SK-N-SH (cell line): ENCODE data around the gene ALOX5AP. TPM values are rescaled to one million over a fixed set of nuclear protein-coding genes. Genes with fewer than 3 reads are reported as not detected.

Source experiments
- CTCF ChIA-PET: fragments of 300-600, 350-600 bp; formaldehyde crosslinking; extraction: SDS; loops from one replicate; lab custom pipeline; 2021; lab: Yijun Ruan, JAX
- POLR2A ChIA-PET: fragments of 350-600 bp; sonication (Branson Sonifier 250); formaldehyde crosslinking; extraction: SDS; loops from one replicate; lab custom pipeline; 2020; ENCODE audit warnings: antibody characterized with exemption, inconsistent platforms; lab: Yijun Ruan, JAX
- DNase-seq: peaks from one replicate; pipeline ENCODE4 v3.0.0; 2012
- H2AFZ ChIP-seq: fragments of 200-600 bp; sonication (generic); 2 replicates; pipeline ENCODE4 v1.8.1; 2016; ENCODE audit warnings: antibody characterized with exemption, mild to moderate bottlenecking, low read depth
- H3F3A ChIP-seq: fragments of 200-600 bp; sonication (generic); replicated peaks from 2 replicates; pipeline ENCODE3; 2016; ENCODE audit warnings: antibody characterized with exemption, mild to moderate bottlenecking; ENCODE audit not compliant: insufficient read depth
- H3K27ac ChIP-seq, 2 experiments: fragments of 200-500 bp in 1 of 2; fragments of 200-600 bp in 1 of 2; sonication (Bioruptor generic) in 1 of 2; sonication (generic), shearing (Covaris generic) in 1 of 2; 2 replicates each; pipeline versions ENCODE4 v1.5.1 to v1.6.1; 2014 to 2016; ENCODE audit warnings: low read depth in 2 of 2, inconsistent platforms in 1 of 2, low read length in 1 of 2, mild to moderate bottlenecking in 1 of 2, mixed read lengths in 1 of 2
- H3K27me3 ChIP-seq: fragments of 200-600 bp; sonication (generic), shearing (Covaris generic); 2 replicates; pipeline ENCODE4 v1.6.1; 2016; ENCODE audit warnings: mixed run types; ENCODE audit not compliant: insufficient read depth
- H3K36me3 ChIP-seq, 2 experiments: fragments of 200-500 bp in 1 of 2; fragments of 200-600 bp in 1 of 2; sonication (Bioruptor generic) in 1 of 2; sonication (generic) in 1 of 2; replicated peaks in 1 of 2; 2 replicates each; pipeline versions ENCODE3 to v1.5.1; 2014 to 2016; ENCODE audit warnings: low read length in 1 of 2, mild to moderate bottlenecking in 1 of 2; ENCODE audit not compliant: insufficient read depth in 2 of 2, control insufficient read depth in 1 of 2
- H3K4me1 ChIP-seq, 2 experiments: fragments of 200-500 bp in 1 of 2; fragments of 200-600 bp in 1 of 2; sonication (Bioruptor generic) in 1 of 2; sonication (generic), shearing (Covaris generic) in 1 of 2; 2 replicates each; pipeline versions ENCODE4 v1.5.1 to v1.6.1; 2014 to 2016; ENCODE audit warnings: low read depth in 1 of 2, low read length in 1 of 2, mixed run types in 1 of 2; ENCODE audit not compliant: insufficient read depth in 2 of 2, control insufficient read depth in 1 of 2
- H3K4me2 ChIP-seq: fragments of 200-600 bp; sonication (generic), shearing (Covaris generic); 2 replicates; pipeline ENCODE4 v1.6.1; 2017; ENCODE audit warnings: mixed run types
- H3K4me3 ChIP-seq, 2 experiments: fragments of 200-500 bp in 1 of 2; fragments of 200-600 bp in 1 of 2; sonication (Bioruptor generic) in 1 of 2; sonication (generic), shearing (Covaris generic) in 1 of 2; 2 replicates each; pipeline versions ENCODE4 v1.5.1 to v1.8.1; 2014 to 2016; ENCODE audit warnings: low read depth in 2 of 2, inconsistent platforms in 1 of 2, low read length in 1 of 2, mild to moderate bottlenecking in 1 of 2, mixed read lengths in 1 of 2, moderate library complexity in 1 of 2
- H3K79me2 ChIP-seq: fragments of 200-600 bp; sonication (generic); 2 replicates; pipeline ENCODE4 v1.8.1; 2017; ENCODE audit warnings: mild to moderate bottlenecking; ENCODE audit not compliant: insufficient read depth
- H3K9ac ChIP-seq: fragments of 200-600 bp; sonication (generic); 2 replicates; pipeline ENCODE4 v1.6.1; 2017; ENCODE audit warnings: mixed run types
- H3K9me2 ChIP-seq: fragments of 200-600 bp; sonication (generic); 2 replicates; pipeline ENCODE4 v1.6.1; 2017; ENCODE audit warnings: mixed run types
- H3K9me3 ChIP-seq: fragments of 200-600 bp; sonication (generic); 2 replicates; pipeline ENCODE4 v1.6.1; 2017; ENCODE audit warnings: mixed run types, mild to moderate bottlenecking, moderate library complexity
- H4K20me1 ChIP-seq: fragments of 200-600 bp; sonication (generic); 2 replicates; pipeline ENCODE4 v1.6.1; 2017; ENCODE audit warnings: mild to moderate bottlenecking, mixed run types; ENCODE audit not compliant: insufficient read depth
- ELF1 ChIP-seq: IDR thresholded peaks from 2 replicates; pipeline ENCODE4 v1.4.0; 2012
- EZH2phosphoT487 ChIP-seq: fragments of 200-600 bp; sonication (generic); IDR thresholded peaks from 2 replicates; pipeline ENCODE4 v1.6.1; 2017; ENCODE audit warnings: low read depth, mixed run types, mild to moderate bottlenecking, antibody characterized with exemption, moderate library complexity, borderline replicate concordance
- GABPA ChIP-seq: IDR thresholded peaks from 2 replicates; pipeline ENCODE4 v1.4.0; 2012; ENCODE audit warnings: low read depth, mild to moderate bottlenecking
- GATA2 ChIP-seq: sonication (generic); formaldehyde crosslinking; IDR thresholded peaks from 2 replicates; pipeline ENCODE4 v1.5.0; 2020; ENCODE audit warnings: mild to moderate bottlenecking, missing genetic modification reagents
- JUND ChIP-seq: IDR thresholded peaks from 2 replicates; pipeline ENCODE4 v1.4.0; 2012
- MXI1 ChIP-seq: IDR thresholded peaks from 2 replicates; pipeline ENCODE4 v1.6.1; 2012; ENCODE audit warnings: mild to moderate bottlenecking, low read depth, low read length, improper control_type of control experiment
- POLR2AphosphoS5 ChIP-seq: IDR thresholded peaks from 2 replicates; pipeline ENCODE4 v1.6.1; 2012; ENCODE audit warnings: low read depth, low read length
- RFX5 ChIP-seq: IDR thresholded peaks from 2 replicates; pipeline ENCODE4 v1.6.1; 2012; ENCODE audit warnings: mild to moderate bottlenecking, improper control_type of control experiment, low read length
- SMC3 ChIP-seq: IDR thresholded peaks from 2 replicates; pipeline ENCODE4 v1.6.1; 2012; ENCODE audit warnings: low read depth, low read length, improper control_type of control experiment
- TAF1 ChIP-seq: IDR thresholded peaks from 2 replicates; pipeline ENCODE4 v1.6.1; 2012; ENCODE audit warnings: low read depth, mild to moderate bottlenecking, low read length, moderate library complexity, borderline replicate concordance
- TEAD4 ChIP-seq: IDR thresholded peaks from 2 replicates; pipeline ENCODE4 v1.4.0; 2012; ENCODE audit warnings: mild to moderate bottlenecking, borderline replicate concordance; ENCODE audit not compliant: insufficient read depth
- YY1 ChIP-seq: IDR thresholded peaks from 2 replicates; pipeline ENCODE4 v1.4.0; 2012; ENCODE audit warnings: low read depth, mild to moderate bottlenecking
- WGBS: methylation state at CpG from one replicate; pipeline ENCODE4 v1.1.6; 2017; ENCODE audit warnings: low lambda C conversion rate; 5-methylcytosine and 5-hydroxymethylcytosine counted together
- polyA plus RNA-seq, 3 experiments: library from polyadenylated mRNA; depleted of rRNA; stranded (reverse); fragments of >200 nt; gene quantifications; 2 replicates each; pipeline ENCODE4 v1.2.3, GENCODE V29; 2012
- TF ChIP-seq, protein P1 (sequence below): IDR thresholded peaks from 2 replicates; pipeline ENCODE4 v1.4.0; 2012; ENCODE audit warnings: low read depth, borderline replicate concordance
- TF ChIP-seq, protein P2 (sequence below): IDR thresholded peaks from 2 replicates; pipeline ENCODE4 v1.4.0; 2012; ENCODE audit warnings: low read depth
- TF ChIP-seq, protein P3 (sequence below): IDR thresholded peaks from 2 replicates; pipeline ENCODE4; 2012
- TF ChIP-seq, protein P4 (sequence below): IDR thresholded peaks from 2 replicates; pipeline ENCODE4 v1.4.0; 2012; ENCODE audit warnings: low read depth, borderline replicate concordance
- TF ChIP-seq, protein P5 (sequence below): fragments of 150-350 bp; IDR thresholded peaks from 2 replicates; pipeline ENCODE4 v1.6.1; 2016; ENCODE audit warnings: mild to moderate bottlenecking, low read depth, low read length
- TF ChIP-seq, protein P6 (sequence below): fragments of 200-600 bp; sonication (generic); IDR thresholded peaks from 2 replicates; pipeline ENCODE4 v1.6.1; 2017; ENCODE audit warnings: antibody characterized with exemption, mild to moderate bottlenecking, moderate library complexity
- TF ChIP-seq, protein P7 (sequence below): fragments of 150-350 bp; IDR thresholded peaks from 2 replicates; pipeline ENCODE4 v1.6.1; 2017; ENCODE audit warnings: antibody characterized with exemption, low read length, low read depth, borderline replicate concordance

The ALOX5AP gene
- polyA plus RNA-seq, 1 of the 3 experiments (the other 2 are of a cell fraction), result 1.3 TPM

DNA sequence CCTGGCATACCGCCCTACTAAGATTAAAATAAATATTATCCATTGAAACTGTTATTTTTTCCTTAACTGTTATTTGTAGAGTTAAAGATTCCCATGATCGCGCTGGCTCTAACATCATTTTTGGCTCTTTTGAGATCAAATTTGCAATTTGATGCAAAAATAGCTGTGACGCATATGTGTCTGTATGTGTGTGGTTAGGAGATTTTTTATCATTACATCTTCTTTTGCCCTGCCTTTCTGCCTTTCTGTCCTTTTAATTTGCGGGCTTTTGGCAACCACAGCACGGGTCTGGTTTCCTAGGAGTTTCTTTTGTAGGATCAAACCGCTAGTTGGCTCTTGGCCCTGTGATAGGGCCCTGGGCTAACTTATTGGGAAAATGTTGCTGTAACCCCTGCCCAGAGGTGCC is 37.3 kb upstream of the ALOX5AP start (continued):
- TF ChIP-seq, protein P1, sequence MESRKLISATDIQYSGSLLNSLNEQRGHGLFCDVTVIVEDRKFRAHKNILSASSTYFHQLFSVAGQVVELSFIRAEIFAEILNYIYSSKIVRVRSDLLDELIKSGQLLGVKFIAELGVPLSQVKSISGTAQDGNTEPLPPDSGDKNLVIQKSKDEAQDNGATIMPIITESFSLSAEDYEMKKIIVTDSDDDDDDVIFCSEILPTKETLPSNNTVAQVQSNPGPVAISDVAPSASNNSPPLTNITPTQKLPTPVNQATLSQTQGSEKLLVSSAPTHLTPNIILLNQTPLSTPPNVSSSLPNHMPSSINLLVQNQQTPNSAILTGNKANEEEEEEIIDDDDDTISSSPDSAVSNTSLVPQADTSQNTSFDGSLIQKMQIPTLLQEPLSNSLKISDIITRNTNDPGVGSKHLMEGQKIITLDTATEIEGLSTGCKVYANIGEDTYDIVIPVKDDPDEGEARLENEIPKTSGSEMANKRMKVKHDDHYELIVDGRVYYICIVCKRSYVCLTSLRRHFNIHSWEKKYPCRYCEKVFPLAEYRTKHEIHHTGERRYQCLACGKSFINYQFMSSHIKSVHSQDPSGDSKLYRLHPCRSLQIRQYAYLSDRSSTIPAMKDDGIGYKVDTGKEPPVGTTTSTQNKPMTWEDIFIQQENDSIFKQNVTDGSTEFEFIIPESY, result no peak
- TF ChIP-seq SMC3, result no peak
- TF ChIP-seq GABPA, result no peak
- TF ChIP-seq, protein P2, sequence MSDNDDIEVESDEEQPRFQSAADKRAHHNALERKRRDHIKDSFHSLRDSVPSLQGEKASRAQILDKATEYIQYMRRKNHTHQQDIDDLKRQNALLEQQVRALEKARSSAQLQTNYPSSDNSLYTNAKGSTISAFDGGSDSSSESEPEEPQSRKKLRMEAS, result no peak
- TF ChIP-seq, protein P3, sequence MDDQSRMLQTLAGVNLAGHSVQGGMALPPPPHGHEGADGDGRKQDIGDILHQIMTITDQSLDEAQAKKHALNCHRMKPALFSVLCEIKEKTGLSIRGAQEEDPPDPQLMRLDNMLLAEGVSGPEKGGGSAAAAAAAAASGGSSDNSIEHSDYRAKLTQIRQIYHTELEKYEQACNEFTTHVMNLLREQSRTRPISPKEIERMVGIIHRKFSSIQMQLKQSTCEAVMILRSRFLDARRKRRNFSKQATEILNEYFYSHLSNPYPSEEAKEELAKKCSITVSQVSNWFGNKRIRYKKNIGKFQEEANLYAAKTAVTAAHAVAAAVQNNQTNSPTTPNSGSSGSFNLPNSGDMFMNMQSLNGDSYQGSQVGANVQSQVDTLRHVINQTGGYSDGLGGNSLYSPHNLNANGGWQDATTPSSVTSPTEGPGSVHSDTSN, result peak; percentile 70
- TF ChIP-seq GATA2 (CRISPR knock-in tag), result peak; percentile 90
- TF ChIP-seq, protein P4, sequence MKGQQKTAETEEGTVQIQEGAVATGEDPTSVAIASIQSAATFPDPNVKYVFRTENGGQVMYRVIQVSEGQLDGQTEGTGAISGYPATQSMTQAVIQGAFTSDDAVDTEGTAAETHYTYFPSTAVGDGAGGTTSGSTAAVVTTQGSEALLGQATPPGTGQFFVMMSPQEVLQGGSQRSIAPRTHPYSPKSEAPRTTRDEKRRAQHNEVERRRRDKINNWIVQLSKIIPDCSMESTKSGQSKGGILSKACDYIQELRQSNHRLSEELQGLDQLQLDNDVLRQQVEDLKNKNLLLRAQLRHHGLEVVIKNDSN, result no peak

DNA sequence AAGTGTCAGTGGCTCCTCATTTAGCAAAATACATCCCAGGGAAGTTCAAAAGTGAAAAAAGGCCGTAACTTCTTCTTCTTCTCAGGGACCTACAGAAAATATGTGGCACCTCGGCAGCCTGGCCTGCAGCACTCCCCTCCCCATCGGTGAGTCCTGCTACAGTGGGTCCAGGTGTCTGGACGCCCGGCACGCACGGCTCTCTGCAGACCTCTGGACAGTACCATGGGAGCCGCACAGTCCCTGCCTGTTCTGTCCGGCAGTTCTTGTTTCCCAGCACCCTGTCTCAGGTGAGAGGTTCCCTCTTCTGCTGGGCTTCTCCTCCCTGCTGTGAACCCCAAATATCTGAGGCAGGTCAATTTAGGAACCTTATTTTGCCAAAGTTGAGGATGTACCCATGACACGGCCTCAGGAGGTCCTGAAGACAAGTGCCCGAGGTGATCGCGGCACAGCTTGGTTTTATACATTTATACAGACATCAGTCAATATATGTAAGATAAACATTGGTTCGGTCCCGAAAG is 36.8 kb upstream of the ALOX5AP start:
- Histone ChIP-seq H3K27ac (peak overlapping the region in 1 of 2 experiments; percentile 88; a peak in 3 of 4 replicates), H2AFZ (peak overlapping the region; percentile 48), H3K4me2 (peak overlapping the region; percentile 35), H3K27me3 (no peaks in the 10 kb centered on the region), H3K4me1 (peaks cover 9 to 20% of the 10 kb centered on the region in 2 experiments), H3F3A (no peaks in the 10 kb centered on the region), H3K36me3 (no peaks in the 10 kb centered on the region), H3K9me2 (no peaks in the 10 kb centered on the region), H3K9ac (peak overlapping the region; percentile 6; the same call in 1 of the 2 replicates), H4K20me1 (no peaks in the 10 kb centered on the region)
- CTCF ChIA-PET, result interaction anchor here (1.8 kb wide), 1 partner anchor 9 kb away, joined by 4 read pairs; no protein-coding TSS in a partner anchor
- no peak for DNase-seq
- POLR2A ChIA-PET, result interaction anchor here (0.6 kb wide), 1 partner anchor 232 kb away, joined by 3 read pairs; no protein-coding TSS in a partner anchor
- TF ChIP-seq POLR2AphosphoS5 (no peak), SMC3 (no peak), TEAD4 (no peak), EZH2phosphoT487 (no peak), ELF1 (no peak), JUND (no peak), GABPA (no peak), RFX5 (no peak), TAF1 (no peak), MXI1 (no peak), YY1 (no peak)
- TF ChIP-seq, protein P5, sequence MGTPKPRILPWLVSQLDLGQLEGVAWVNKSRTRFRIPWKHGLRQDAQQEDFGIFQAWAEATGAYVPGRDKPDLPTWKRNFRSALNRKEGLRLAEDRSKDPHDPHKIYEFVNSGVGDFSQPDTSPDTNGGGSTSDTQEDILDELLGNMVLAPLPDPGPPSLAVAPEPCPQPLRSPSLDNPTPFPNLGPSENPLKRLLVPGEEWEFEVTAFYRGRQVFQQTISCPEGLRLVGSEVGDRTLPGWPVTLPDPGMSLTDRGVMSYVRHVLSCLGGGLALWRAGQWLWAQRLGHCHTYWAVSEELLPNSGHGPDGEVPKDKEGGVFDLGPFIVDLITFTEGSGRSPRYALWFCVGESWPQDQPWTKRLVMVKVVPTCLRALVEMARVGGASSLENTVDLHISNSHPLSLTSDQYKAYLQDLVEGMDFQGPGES, result no peak
- TF ChIP-seq, protein P6, sequence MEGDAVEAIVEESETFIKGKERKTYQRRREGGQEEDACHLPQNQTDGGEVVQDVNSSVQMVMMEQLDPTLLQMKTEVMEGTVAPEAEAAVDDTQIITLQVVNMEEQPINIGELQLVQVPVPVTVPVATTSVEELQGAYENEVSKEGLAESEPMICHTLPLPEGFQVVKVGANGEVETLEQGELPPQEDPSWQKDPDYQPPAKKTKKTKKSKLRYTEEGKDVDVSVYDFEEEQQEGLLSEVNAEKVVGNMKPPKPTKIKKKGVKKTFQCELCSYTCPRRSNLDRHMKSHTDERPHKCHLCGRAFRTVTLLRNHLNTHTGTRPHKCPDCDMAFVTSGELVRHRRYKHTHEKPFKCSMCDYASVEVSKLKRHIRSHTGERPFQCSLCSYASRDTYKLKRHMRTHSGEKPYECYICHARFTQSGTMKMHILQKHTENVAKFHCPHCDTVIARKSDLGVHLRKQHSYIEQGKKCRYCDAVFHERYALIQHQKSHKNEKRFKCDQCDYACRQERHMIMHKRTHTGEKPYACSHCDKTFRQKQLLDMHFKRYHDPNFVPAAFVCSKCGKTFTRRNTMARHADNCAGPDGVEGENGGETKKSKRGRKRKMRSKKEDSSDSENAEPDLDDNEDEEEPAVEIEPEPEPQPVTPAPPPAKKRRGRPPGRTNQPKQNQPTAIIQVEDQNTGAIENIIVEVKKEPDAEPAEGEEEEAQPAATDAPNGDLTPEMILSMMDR, result no peak
- TF ChIP-seq, protein P7, sequence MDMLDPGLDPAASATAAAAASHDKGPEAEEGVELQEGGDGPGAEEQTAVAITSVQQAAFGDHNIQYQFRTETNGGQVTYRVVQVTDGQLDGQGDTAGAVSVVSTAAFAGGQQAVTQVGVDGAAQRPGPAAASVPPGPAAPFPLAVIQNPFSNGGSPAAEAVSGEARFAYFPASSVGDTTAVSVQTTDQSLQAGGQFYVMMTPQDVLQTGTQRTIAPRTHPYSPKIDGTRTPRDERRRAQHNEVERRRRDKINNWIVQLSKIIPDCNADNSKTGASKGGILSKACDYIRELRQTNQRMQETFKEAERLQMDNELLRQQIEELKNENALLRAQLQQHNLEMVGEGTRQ, result no peak
- TF ChIP-seq, all 33 proteins: peak for 0
- Histone ChIP-seq H3K79me2 (no peaks in the 10 kb centered on the region), H3K9me3 (no peaks in the 10 kb centered on the region), H3K4me3 (peak overlapping the region in 1 of 2 experiments; percentile 20; a peak in 1 of 4 replicates)
- 94% methylated on average over 14 of the region's 15 CpGs for WGBS
